Gastrocnemius medialis (tissue), 4 donors: ENCODE measurements around the gene CCDC182.

ENCODE experiments used
- POLR2A ChIP-seq, 2 donors: fragments of 450-650 bp; IDR thresholded peaks; one replicate each; pipeline ENCODE4 v1.6.1; 2017; ENCODE audit warnings: antibody characterized with exemption in 2 of 2, mild to moderate bottlenecking in 2 of 2, moderate library complexity in 2 of 2
- TF ChIP-seq, protein P1 (sequence below), 5 experiments: fragments of 450-650 bp in 3 of 5; fragments of 200-600 bp in 2 of 5; sonication (generic) in 2 of 5; IDR thresholded peaks in 4 of 5; conservative IDR thresholded peaks in 1 of 5; 1 replicate in 4 of 5; 2 replicates in 1 of 5; pipeline ENCODE4 v1.5.1; 2016 to 2019; ENCODE audit warnings: antibody characterized with exemption in 5 of 5, mild to moderate bottlenecking in 3 of 5, moderate library complexity in 3 of 5

DNA sequence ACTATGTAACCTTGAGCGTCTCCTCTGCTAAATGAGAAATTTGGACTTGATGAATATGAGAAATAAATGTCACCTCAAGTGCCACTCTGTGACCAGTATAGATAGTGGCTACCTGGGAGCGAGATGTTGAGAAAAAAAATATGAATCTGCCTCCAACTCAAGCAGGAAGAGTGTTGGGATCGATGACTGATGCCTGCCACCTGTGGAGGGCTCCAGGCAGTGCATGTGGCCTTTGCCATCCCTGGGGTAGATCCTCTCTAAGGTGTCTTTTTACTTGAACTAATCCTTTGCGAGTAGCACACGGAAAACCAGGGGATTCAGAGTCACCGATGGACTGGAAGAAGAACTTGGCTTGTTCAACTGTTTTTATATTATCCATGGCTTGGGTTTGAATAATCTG, 9.4 kb downstream of the CCDC182 start:
- TF ChIP-seq, protein P1, sequence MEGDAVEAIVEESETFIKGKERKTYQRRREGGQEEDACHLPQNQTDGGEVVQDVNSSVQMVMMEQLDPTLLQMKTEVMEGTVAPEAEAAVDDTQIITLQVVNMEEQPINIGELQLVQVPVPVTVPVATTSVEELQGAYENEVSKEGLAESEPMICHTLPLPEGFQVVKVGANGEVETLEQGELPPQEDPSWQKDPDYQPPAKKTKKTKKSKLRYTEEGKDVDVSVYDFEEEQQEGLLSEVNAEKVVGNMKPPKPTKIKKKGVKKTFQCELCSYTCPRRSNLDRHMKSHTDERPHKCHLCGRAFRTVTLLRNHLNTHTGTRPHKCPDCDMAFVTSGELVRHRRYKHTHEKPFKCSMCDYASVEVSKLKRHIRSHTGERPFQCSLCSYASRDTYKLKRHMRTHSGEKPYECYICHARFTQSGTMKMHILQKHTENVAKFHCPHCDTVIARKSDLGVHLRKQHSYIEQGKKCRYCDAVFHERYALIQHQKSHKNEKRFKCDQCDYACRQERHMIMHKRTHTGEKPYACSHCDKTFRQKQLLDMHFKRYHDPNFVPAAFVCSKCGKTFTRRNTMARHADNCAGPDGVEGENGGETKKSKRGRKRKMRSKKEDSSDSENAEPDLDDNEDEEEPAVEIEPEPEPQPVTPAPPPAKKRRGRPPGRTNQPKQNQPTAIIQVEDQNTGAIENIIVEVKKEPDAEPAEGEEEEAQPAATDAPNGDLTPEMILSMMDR (IDR thresholded peaks at IDR 0.05 in 4 of 5, conservative IDR thresholded peaks at IDR 0.05 in 1 of 5): peak in 1 of 5 experiments; percentile 23
- TF ChIP-seq POLR2A (IDR thresholded peaks at IDR 0.05): no peak
